Esophagus muscularis mucosa (tissue), 3 donors: ENCODE measurements around the gene PTPN6.

Source experiments
- POLR2A ChIP-seq: fragments of 450-650 bp; IDR thresholded peaks from one replicate; pipeline ENCODE4 v1.6.1; 2017; ENCODE audit warnings: antibody characterized with exemption, moderate library complexity, mild to moderate bottlenecking, low read depth
- POLR2AphosphoS5 ChIP-seq, 2 donors: sonication (generic); formaldehyde crosslinking; IDR thresholded peaks; one replicate each; pipeline ENCODE4 v1.6.1; 2017; ENCODE audit warnings: antibody characterized with exemption in 2 of 2
- TF ChIP-seq, protein P1 (sequence below), 3 experiments: fragments of 200-600 bp in 2 of 3; fragments of 450-650 bp in 1 of 3; sonication (generic) in 2 of 3; IDR thresholded peaks; one replicate each; pipeline ENCODE4 v1.5.1; 2017 to 2019; ENCODE audit warnings: antibody characterized with exemption in 3 of 3, mild to moderate bottlenecking in 2 of 3, moderate library complexity in 1 of 3

DNA sequence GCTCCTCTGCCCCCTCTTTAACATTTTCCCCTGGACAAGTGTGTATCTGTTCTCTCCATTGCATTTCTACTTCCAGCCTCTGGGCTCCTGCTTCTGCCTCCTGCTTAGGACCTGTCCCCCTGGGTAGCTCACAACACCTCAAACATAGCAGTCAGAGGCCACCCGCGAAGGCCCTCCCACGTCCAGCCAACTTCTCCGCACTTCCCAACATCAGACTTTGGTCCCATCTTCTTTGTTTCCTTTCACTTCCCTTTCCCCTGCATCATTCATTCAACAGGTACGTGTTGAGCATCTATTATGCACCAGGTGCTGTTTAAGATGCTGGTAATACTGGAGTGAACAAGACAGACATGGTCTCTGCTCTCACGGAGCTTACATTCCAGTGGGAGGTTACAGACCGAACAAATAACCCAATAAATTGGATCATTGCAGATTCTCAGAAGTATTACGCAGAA, 4.2 kb upstream of the PTPN6 start:
- TF ChIP-seq POLR2A = no peak
- TF ChIP-seq, protein P1, sequence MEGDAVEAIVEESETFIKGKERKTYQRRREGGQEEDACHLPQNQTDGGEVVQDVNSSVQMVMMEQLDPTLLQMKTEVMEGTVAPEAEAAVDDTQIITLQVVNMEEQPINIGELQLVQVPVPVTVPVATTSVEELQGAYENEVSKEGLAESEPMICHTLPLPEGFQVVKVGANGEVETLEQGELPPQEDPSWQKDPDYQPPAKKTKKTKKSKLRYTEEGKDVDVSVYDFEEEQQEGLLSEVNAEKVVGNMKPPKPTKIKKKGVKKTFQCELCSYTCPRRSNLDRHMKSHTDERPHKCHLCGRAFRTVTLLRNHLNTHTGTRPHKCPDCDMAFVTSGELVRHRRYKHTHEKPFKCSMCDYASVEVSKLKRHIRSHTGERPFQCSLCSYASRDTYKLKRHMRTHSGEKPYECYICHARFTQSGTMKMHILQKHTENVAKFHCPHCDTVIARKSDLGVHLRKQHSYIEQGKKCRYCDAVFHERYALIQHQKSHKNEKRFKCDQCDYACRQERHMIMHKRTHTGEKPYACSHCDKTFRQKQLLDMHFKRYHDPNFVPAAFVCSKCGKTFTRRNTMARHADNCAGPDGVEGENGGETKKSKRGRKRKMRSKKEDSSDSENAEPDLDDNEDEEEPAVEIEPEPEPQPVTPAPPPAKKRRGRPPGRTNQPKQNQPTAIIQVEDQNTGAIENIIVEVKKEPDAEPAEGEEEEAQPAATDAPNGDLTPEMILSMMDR (IDR thresholded peaks at IDR 0.05) = no peak
- no peak for TF ChIP-seq POLR2AphosphoS5 (IDR thresholded peaks at IDR 0.05)
